A673 (cell line): ENCODE measurements around the gene LIPM. TPM values are rescaled to one million over a fixed set of nuclear protein-coding genes. Genes with fewer than 3 reads are reported as not detected.

Experiments
- BruUV-seq: library from RNA; stranded (reverse); fragments of 400-500 nt; replicated peaks from 2 replicates; lab custom pipeline; 2021; lab: Mats Ljungman, UMichigan
- CTCF ChIA-PET: fragments of 300-600 bp; sonication (Branson Sonifier 250); formaldehyde crosslinking; loops from one replicate; lab custom pipeline; 2022; ENCODE audit warnings: antibody characterized with exemption; lab: Charles Lee
- POLR2A ChIA-PET: fragments of 300-600 bp; sonication (Branson Sonifier 250); formaldehyde crosslinking; loops from one replicate; lab custom pipeline; 2022; ENCODE audit warnings: antibody characterized with exemption; ENCODE audit not compliant: low non-redundant PET; lab: Charles Lee
- DNase-seq: peaks from one replicate; pipeline ENCODE4 v3.0.0-alpha.2; 2015; ENCODE audit warnings: low spot score
- H3K27ac ChIP-seq: fragments of 200-600 bp; sonication (generic); 2 replicates; pipeline ENCODE4 v1.5.1; 2016; ENCODE audit warnings: mixed run types, low read depth, mild to moderate bottlenecking, mixed read lengths, antibody characterized with exemption, low read length; ENCODE audit not compliant: poor library complexity, severe bottlenecking
- H3K27me3 ChIP-seq: fragments of 200-600 bp; sonication (generic); replicated peaks from 2 replicates; pipeline ENCODE4 v1.6.1; 2017; ENCODE audit warnings: mixed run types, low read depth, mild to moderate bottlenecking, mixed read lengths, antibody characterized with exemption, low read length; ENCODE audit not compliant: insufficient read depth, poor library complexity
- H3K36me3 ChIP-seq: fragments of 200-600 bp; sonication (generic); 2 replicates; pipeline ENCODE4 v1.6.1; 2016; ENCODE audit warnings: mixed run types, mild to moderate bottlenecking, mixed read lengths, antibody characterized with exemption, low read length; ENCODE audit not compliant: insufficient read depth, poor library complexity, severe bottlenecking
- H3K4me1 ChIP-seq: fragments of 200-600 bp; sonication (generic); 2 replicates; pipeline ENCODE4 v1.6.1; 2017; ENCODE audit warnings: mixed run types, mild to moderate bottlenecking, mixed read lengths, antibody characterized with exemption, low read length; ENCODE audit not compliant: insufficient read depth, poor library complexity, severe bottlenecking
- H3K4me3 ChIP-seq: fragments of 200-600 bp; sonication (generic); 2 replicates; pipeline ENCODE4 v1.5.1; 2016; ENCODE audit warnings: low read depth, mixed run types, mild to moderate bottlenecking, mixed read lengths, low read length; ENCODE audit not compliant: poor library complexity, severe bottlenecking
- H3K9me3 ChIP-seq: fragments of 200-600 bp; sonication (generic); 2 replicates; pipeline ENCODE4 v1.6.1; 2016; ENCODE audit warnings: mixed run types, low read depth, mild to moderate bottlenecking, mixed read lengths, antibody characterized with exemption, low read length; ENCODE audit not compliant: poor library complexity, severe bottlenecking
- CTCF ChIP-seq: fragments of 300-800, 200-600 bp; sonication (generic); conservative IDR thresholded peaks from 2 replicates; pipeline ENCODE4 v1.5.1; 2017; ENCODE audit warnings: low read depth, mild to moderate bottlenecking, antibody characterized with exemption, low read length, moderate library complexity, mixed read lengths
- EZH2 ChIP-seq: fragments of 200-600 bp; sonication (generic); IDR thresholded peaks from 2 replicates; pipeline ENCODE4 v1.6.1; 2017; ENCODE audit warnings: borderline replicate concordance, low read depth, mild to moderate bottlenecking, mixed read lengths, antibody characterized with exemption, low read length; ENCODE audit not compliant: poor library complexity, severe bottlenecking
- intact Hi-C: fragments of 100-400 bp; cut with micrococcal nuclease; formaldehyde crosslinking; loops from one replicate; pipeline ENCODE4 v1.10.0; 2022; ENCODE audit not compliant: unreplicated experiment
- total RNA-seq: library from RNA; stranded (reverse); gene quantifications from 2 replicates; pipeline ENCODE4 v1.2.3, GENCODE V29; 2021

LIPM gene
- total RNA-seq, 1 experiment from 2014 or later = not detected

- no peaks in the 10 kb centered on the region for H3K9me3 ChIP-seq
- no peaks in the 10 kb centered on the region for H3K36me3 ChIP-seq
- no peaks in the 10 kb centered on the region for H3K4me1 ChIP-seq
- BruUV-seq = no TSS peak
- no peak overlapping the region for H3K4me3 ChIP-seq
- no peak overlapping the region for H3K27ac ChIP-seq
- CTCF ChIA-PET = no interaction called here
- TF ChIP-seq CTCF = no peak
- no peak for TF ChIP-seq EZH2
- DNase-seq = no peak
- intact Hi-C loops = no loop called here
- H3K27me3 ChIP-seq = no peaks in the 10 kb centered on the region
- POLR2A ChIA-PET = no interaction called here
Measured at GRCh38 chr10:88769384-88769783, 33.1 kb upstream of the LIPM start.

- H3K9me3 ChIP-seq = no peaks in the 10 kb centered on the region
Measured at GRCh38 chr10:88781206-88781605, 21.3 kb upstream of the LIPM start.

GRCh38 chr10:88782222-88782621 lies 20.3 kb upstream of the LIPM start:
- H3K27ac ChIP-seq = no peak overlapping the region
- H3K4me3 ChIP-seq = no peak overlapping the region
- BruUV-seq = no TSS peak
- ChIA-PET CTCF (no interaction called here), POLR2A (no interaction called here)
- no peaks in the 10 kb centered on the region for H3K36me3 ChIP-seq
- H3K9me3 ChIP-seq = no peaks in the 10 kb centered on the region
- no peaks in the 10 kb centered on the region for H3K4me1 ChIP-seq
- H3K27me3 ChIP-seq = no peaks in the 10 kb centered on the region
- intact Hi-C loops = no loop called here
- DNase-seq = no peak
- TF ChIP-seq CTCF (no peak), EZH2 (no peak)

More at GRCh38 chr10:88781206-88781605, 21.3 kb upstream of the LIPM start:
- POLR2A ChIA-PET = no interaction called here
- Histone ChIP-seq H3K27ac (no peak overlapping the region), H3K4me3 (no peak overlapping the region), H3K36me3 (no peaks in the 10 kb centered on the region), H3K27me3 (peaks cover 3% of the 10 kb centered on the region), H3K4me1 (no peaks in the 10 kb centered on the region)
- no TSS peak for BruUV-seq
- no peak for TF ChIP-seq EZH2
- TF ChIP-seq CTCF = no peak
- intact Hi-C loops = no loop called here
- CTCF ChIA-PET = no interaction called here
- no peak for DNase-seq
